HepG2 (cell line): Measurements from ENCODE around the gene MYO5A. TPM values are rescaled to one million over a fixed set of nuclear protein-coding genes. Genes with fewer than 3 reads are reported as not detected.

Experiments used
- ATAC-seq: fragments of 200-7000 bp; cut with Tn5 transposase; 3 replicates; pipeline ENCODE4 v1.9.1; 2020; ENCODE audit warnings: mild to moderate bottlenecking, moderate library complexity
- BruUV-seq: library from RNA; stranded (reverse); fragments of 400-500 nt; replicated peaks from 2 replicates; lab custom pipeline; 2021; lab: Mats Ljungman, UMichigan
- CTCF ChIA-PET: fragments of 300-600 bp; formaldehyde crosslinking; extraction: SDS; loops from one replicate; lab custom pipeline; 2021; ENCODE audit warnings: low total read pairs, inconsistent platforms, low intra/inter-chr PET ratio; lab: Yijun Ruan, JAX
- POLR2A ChIA-PET: fragments of 350-600 bp; sonication (Branson Sonifier 250); formaldehyde crosslinking; loops from one replicate; lab custom pipeline; 2020; ENCODE audit warnings: antibody characterized with exemption, inconsistent platforms; lab: Yijun Ruan, JAX
- DNase-seq: peaks from one replicate; pipeline ENCODE4 v3.0.0-alpha.2; 2015; ENCODE audit warnings: low spot score
- FAIRE-seq: peaks from 3 replicates; lab custom pipeline; 2011; peaks lifted over from hg19 to GRCh38; lab: Jason Lieb, UNC
- H2AFZ ChIP-seq: one replicate; pipeline ENCODE4 v1.6.1; 2011; ENCODE audit warnings: low read length, inconsistent platforms
- H3K27ac ChIP-seq: fragments of 300-600 bp; 3 replicates; pipeline ENCODE4 v1.8.0; 2011; ENCODE audit warnings: mixed run types, mild to moderate bottlenecking, mixed read lengths, low read length, inconsistent platforms; ENCODE audit not compliant: insufficient read depth; ENCODE audit errors: extremely low read length
- H3K27me3 ChIP-seq, 2 experiments: fragments of 200-600 bp in 1 of 2; 2 replicates in 1 of 2; 3 replicates in 1 of 2; pipeline versions ENCODE4 v1.6.0 to v1.8.0; 2011; ENCODE audit warnings: low read length in 2 of 2, mild to moderate bottlenecking in 2 of 2, moderate library complexity in 2 of 2, inconsistent platforms in 1 of 2; ENCODE audit not compliant: insufficient read depth in 2 of 2, control insufficient read depth in 1 of 2
- H3K36me3 ChIP-seq, 2 experiments: fragments of 200-600 bp in 1 of 2; replicated peaks in 1 of 2; 2 replicates in 1 of 2; 3 replicates in 1 of 2; pipeline versions ENCODE4 v1.5.1 to v1.8.0; 2011; ENCODE audit warnings: low read length in 2 of 2, inconsistent platforms in 1 of 2; ENCODE audit not compliant: insufficient read depth in 2 of 2, control insufficient read depth in 1 of 2
- H3K4me1 ChIP-seq: 2 replicates; pipeline ENCODE4 v1.5.1; 2012; ENCODE audit warnings: low read length, inconsistent platforms; ENCODE audit not compliant: insufficient read depth
- H3K4me2 ChIP-seq: 2 replicates; pipeline ENCODE4 v1.6.0; 2011; ENCODE audit warnings: low read depth, low read length, inconsistent platforms
- H3K4me3 ChIP-seq, 3 experiments: fragments of 200-600 bp in 1 of 3; sonication (generic), shearing (Covaris generic) in 1 of 3; replicated peaks in 1 of 3; 2 replicates each; pipeline ENCODE4 v1.5.1; 2011 to 2016; ENCODE audit warnings: low read length in 3 of 3, inconsistent platforms in 2 of 3, low read depth in 2 of 3, mild to moderate bottlenecking in 2 of 3, control low read depth in 1 of 3, mixed read lengths in 1 of 3; ENCODE audit not compliant: insufficient read depth in 1 of 3
- H3K79me2 ChIP-seq: one replicate; pipeline ENCODE4 v1.6.1; 2011; ENCODE audit warnings: low read length, inconsistent platforms; ENCODE audit not compliant: insufficient read depth
- H3K9ac ChIP-seq: 2 replicates; pipeline ENCODE4 v1.6.0; 2011; ENCODE audit warnings: mild to moderate bottlenecking, low read depth, low read length, inconsistent platforms; ENCODE audit not compliant: insufficient read depth
- H3K9me3 ChIP-seq: 2 replicates; pipeline ENCODE4 v1.5.1; 2012; ENCODE audit warnings: mild to moderate bottlenecking, low read length
- H4K20me1 ChIP-seq: 2 replicates; pipeline ENCODE4 v1.6.0; 2011; ENCODE audit warnings: inconsistent platforms, mild to moderate bottlenecking, low read length, moderate library complexity; ENCODE audit not compliant: insufficient read depth
- DMTF1 ChIP-seq: sonication (generic); formaldehyde crosslinking; IDR thresholded peaks from 2 replicates; pipeline ENCODE4 v1.4.0; 2020; ENCODE audit warnings: mild to moderate bottlenecking, missing genetic modification reagents
- EHMT2 ChIP-seq: fragments of 200-600 bp; sonication (generic); IDR thresholded peaks from 2 replicates; pipeline ENCODE4 v1.7.0; 2017; ENCODE audit warnings: antibody characterized with exemption, low read depth, low read length, borderline replicate concordance
- FOXK2 ChIP-seq: fragments of 450-650 bp; IDR thresholded peaks from 2 replicates; pipeline ENCODE4 v1.6.1; 2016
- FOXP4 ChIP-seq: sonication (generic); formaldehyde crosslinking; IDR thresholded peaks from 2 replicates; pipeline ENCODE4 v1.4.0; 2020; ENCODE audit warnings: missing genetic modification reagents
- GMEB1 ChIP-seq: sonication (generic); formaldehyde crosslinking; IDR thresholded peaks from 2 replicates; pipeline ENCODE4 v1.5.1; 2020; ENCODE audit warnings: missing genetic modification reagents, mild to moderate bottlenecking, borderline replicate concordance
- KAT2B ChIP-seq: fragments of 150-350 bp; IDR thresholded peaks from 2 replicates; pipeline ENCODE4 v1.6.1; 2014; ENCODE audit warnings: low read depth, low read length, borderline replicate concordance
- KLF15 ChIP-seq: sonication (generic); formaldehyde crosslinking; IDR thresholded peaks from 2 replicates; pipeline ENCODE4 v1.8.1; 2023; ENCODE audit warnings: borderline replicate concordance, mild to moderate bottlenecking, inconsistent platforms, missing genetic modification reagents, mixed read lengths
- MYPOP ChIP-seq: sonication (generic); formaldehyde crosslinking; IDR thresholded peaks from 2 replicates; pipeline ENCODE4 v1.8.1; 2023; ENCODE audit warnings: mild to moderate bottlenecking, moderate library complexity, missing genetic modification reagents
- ZNF138 ChIP-seq: sonication (generic); formaldehyde crosslinking; IDR thresholded peaks from 2 replicates; pipeline ENCODE4 v1.5.0; 2020; ENCODE audit warnings: mild to moderate bottlenecking, low read depth, missing genetic modification reagents
- ZNF329 ChIP-seq: sonication (generic); formaldehyde crosslinking; IDR thresholded peaks from 2 replicates; pipeline ENCODE4 v1.9.0; 2021; ENCODE audit warnings: low read depth, mild to moderate bottlenecking, missing genetic modification reagents
- ZNF441 ChIP-seq: sonication (generic); formaldehyde crosslinking; IDR thresholded peaks from 2 replicates; pipeline ENCODE4 v1.7.0; 2021; ENCODE audit warnings: missing genetic modification reagents, borderline replicate concordance
- ZNF605 ChIP-seq: sonication (generic); formaldehyde crosslinking; IDR thresholded peaks from 2 replicates; pipeline ENCODE4 v1.8.0; 2022; ENCODE audit warnings: mild to moderate bottlenecking, missing genetic modification reagents
- ZNF674 ChIP-seq: sonication (generic); formaldehyde crosslinking; IDR thresholded peaks from 2 replicates; pipeline ENCODE4 v1.5.0; 2020; ENCODE audit warnings: low read depth, mild to moderate bottlenecking, missing genetic modification reagents
- WGBS: methylation state at CpG from one replicate; pipeline ENCODE4 v1.1.6; 2017; ENCODE audit warnings: low lambda C conversion rate; 5-methylcytosine and 5-hydroxymethylcytosine counted together
- in situ Hi-C: cut with HindIII; loops from 2 replicates; pipeline ENCODE4 v1.10.0; 2017; ENCODE audit warnings: low pct_unique_long_range_greater_than_20kb; ENCODE audit not compliant: extremely low pct_ligation_motif_present
- intact Hi-C: fragments of 100-400 bp; cut with micrococcal nuclease; formaldehyde crosslinking; loops from one replicate; pipeline ENCODE4 v1.10.0; 2022; ENCODE audit not compliant: unreplicated experiment
- polyA plus RNA-seq, 8 experiments: library from polyadenylated mRNA; depleted of rRNA in 3 of 8; stranded (reverse) in 7 of 8; unstranded in 1 of 8; fragments of >200 nt; fragmentation: Illumina TruSeq in 4 of 8; extraction: Trizol in 4 of 8; gene quantifications; 2 replicates each; pipeline versions ENCODE4 v1.2.1 to v1.2.3, GENCODE V29; 2011 to 2016; ENCODE audit warnings: low read depth in 4 of 8, missing spikeins in 1 of 8, mixed read lengths in 1 of 8; ENCODE audit not compliant: insufficient read depth in 1 of 8
- total RNA-seq, 5 experiments: library from RNA; depleted of rRNA; stranded (reverse); fragments of >200 nt; fragmentation: Illumina TruSeq; extraction: Trizol; gene quantifications; 2 replicates each; pipeline ENCODE4 v1.2.3, GENCODE V29; 2016; ENCODE audit warnings: low read depth in 1 of 5

Gene MYO5A
- total and polyA plus RNA-seq, 2 of the 13 experiments (the other 11 are each of a cell fraction or from before 2014, with no cell fraction given), result 2.8 to 4.8 TPM

GRCh38 chr15:52437646-52438045 lies 91.0 kb downstream of the MYO5A start (continued):
- TF ChIP-seq ZNF605 (CRISPR knock-in tag), result no peak
- no peak for TF ChIP-seq GMEB1 (CRISPR knock-in tag)
- no peak for TF ChIP-seq KLF15
- no peak for TF ChIP-seq ZNF674
- TF ChIP-seq EHMT2, result no peak
- no peak for TF ChIP-seq FOXP4 (CRISPR knock-in tag)
- no peak for TF ChIP-seq FOXK2
- TF ChIP-seq ZNF138, result no peak
- no peak for TF ChIP-seq KAT2B

GRCh38 chr15:52436981-52437380 lies 91.7 kb downstream of the MYO5A start:
- no peak overlapping the region for H3K9ac ChIP-seq
- POLR2A ChIA-PET, result no interaction called here
- DNase-seq, result no peak
- no peak overlapping the region for H2AFZ ChIP-seq
- H4K20me1 ChIP-seq, result no peaks in the 10 kb centered on the region
- no peak overlapping the region for H3K4me3 ChIP-seq
- no peak overlapping the region for H3K27ac ChIP-seq
- FAIRE-seq, result no peak
- H3K9me3 ChIP-seq, result no peaks in the 10 kb centered on the region
- in situ Hi-C loops (no loop called here), intact Hi-C loops (no loop called here)
- H3K36me3 ChIP-seq, result no peaks in the 10 kb centered on the region
- H3K4me2 ChIP-seq, result no peak overlapping the region
- H3K79me2 ChIP-seq, result no peaks in the 10 kb centered on the region
- no TSS peak for BruUV-seq
- CTCF ChIA-PET, result no interaction called here
- peaks cover 0 to 6% of the 10 kb centered on the region in 2 experiments; a peak in 1 of 5 replicates for H3K27me3 ChIP-seq
- 61% methylated on average over 3 of the region's 3 CpGs for WGBS
- no peak for ATAC-seq
- H3K4me1 ChIP-seq, result no peaks in the 10 kb centered on the region
- no peak for TF ChIP-seq ZNF329 (CRISPR knock-in tag)
- TF ChIP-seq ZNF441, result no peak
- no peak for TF ChIP-seq DMTF1 (CRISPR knock-in tag)
- TF ChIP-seq MYPOP, result no peak
